HepG2 (cell line): ENCODE results near the gene RGS13. TPM values are rescaled to one million over a fixed set of nuclear protein-coding genes. Genes with fewer than 3 reads are reported as not detected.

Experiments used
- ATAC-seq: fragments of 200-7000 bp; cut with Tn5 transposase; 3 replicates; pipeline ENCODE4 v1.9.1; 2020; ENCODE audit warnings: mild to moderate bottlenecking, moderate library complexity
- BruUV-seq: library from RNA; stranded (reverse); fragments of 400-500 nt; replicated peaks from 2 replicates; lab custom pipeline; 2021; lab: Mats Ljungman, UMichigan
- CTCF ChIA-PET: fragments of 300-600 bp; formaldehyde crosslinking; extraction: SDS; loops from one replicate; lab custom pipeline; 2021; ENCODE audit warnings: low total read pairs, inconsistent platforms, low intra/inter-chr PET ratio; lab: Yijun Ruan, JAX
- POLR2A ChIA-PET: fragments of 350-600 bp; sonication (Branson Sonifier 250); formaldehyde crosslinking; loops from one replicate; lab custom pipeline; 2020; ENCODE audit warnings: antibody characterized with exemption, inconsistent platforms; lab: Yijun Ruan, JAX
- DNase-seq: peaks from one replicate; pipeline ENCODE4 v3.0.0-alpha.2; 2015; ENCODE audit warnings: low spot score
- FAIRE-seq: peaks from 3 replicates; lab custom pipeline; 2011; peaks lifted over from hg19 to GRCh38; lab: Jason Lieb, UNC
- H2AFZ ChIP-seq: one replicate; pipeline ENCODE4 v1.6.1; 2011; ENCODE audit warnings: low read length, inconsistent platforms
- H3K27ac ChIP-seq: fragments of 300-600 bp; 3 replicates; pipeline ENCODE4 v1.8.0; 2011; ENCODE audit warnings: mixed run types, mild to moderate bottlenecking, mixed read lengths, low read length, inconsistent platforms; ENCODE audit not compliant: insufficient read depth; ENCODE audit errors: extremely low read length
- H3K27me3 ChIP-seq, 2 experiments: fragments of 200-600 bp in 1 of 2; 2 replicates in 1 of 2; 3 replicates in 1 of 2; pipeline versions ENCODE4 v1.6.0 to v1.8.0; 2011; ENCODE audit warnings: low read length in 2 of 2, mild to moderate bottlenecking in 2 of 2, moderate library complexity in 2 of 2, inconsistent platforms in 1 of 2; ENCODE audit not compliant: insufficient read depth in 2 of 2, control insufficient read depth in 1 of 2
- H3K36me3 ChIP-seq, 2 experiments: fragments of 200-600 bp in 1 of 2; replicated peaks in 1 of 2; 2 replicates in 1 of 2; 3 replicates in 1 of 2; pipeline versions ENCODE4 v1.5.1 to v1.8.0; 2011; ENCODE audit warnings: low read length in 2 of 2, inconsistent platforms in 1 of 2; ENCODE audit not compliant: insufficient read depth in 2 of 2, control insufficient read depth in 1 of 2
- H3K4me1 ChIP-seq: 2 replicates; pipeline ENCODE4 v1.5.1; 2012; ENCODE audit warnings: low read length, inconsistent platforms; ENCODE audit not compliant: insufficient read depth
- H3K4me2 ChIP-seq: 2 replicates; pipeline ENCODE4 v1.6.0; 2011; ENCODE audit warnings: low read depth, low read length, inconsistent platforms
- H3K4me3 ChIP-seq, 3 experiments: fragments of 200-600 bp in 1 of 3; sonication (generic), shearing (Covaris generic) in 1 of 3; replicated peaks in 1 of 3; 2 replicates each; pipeline ENCODE4 v1.5.1; 2011 to 2016; ENCODE audit warnings: low read length in 3 of 3, inconsistent platforms in 2 of 3, low read depth in 2 of 3, mild to moderate bottlenecking in 2 of 3, control low read depth in 1 of 3, mixed read lengths in 1 of 3; ENCODE audit not compliant: insufficient read depth in 1 of 3
- H3K79me2 ChIP-seq: one replicate; pipeline ENCODE4 v1.6.1; 2011; ENCODE audit warnings: low read length, inconsistent platforms; ENCODE audit not compliant: insufficient read depth
- H3K9ac ChIP-seq: 2 replicates; pipeline ENCODE4 v1.6.0; 2011; ENCODE audit warnings: mild to moderate bottlenecking, low read depth, low read length, inconsistent platforms; ENCODE audit not compliant: insufficient read depth
- H3K9me3 ChIP-seq: 2 replicates; pipeline ENCODE4 v1.5.1; 2012; ENCODE audit warnings: mild to moderate bottlenecking, low read length
- H4K20me1 ChIP-seq: 2 replicates; pipeline ENCODE4 v1.6.0; 2011; ENCODE audit warnings: inconsistent platforms, mild to moderate bottlenecking, low read length, moderate library complexity; ENCODE audit not compliant: insufficient read depth
- ERF ChIP-seq: IDR thresholded peaks from 2 replicates; pipeline ENCODE4 v1.6.1; 2018; ENCODE audit warnings: missing biosample characterization, missing genetic modification reagents
- KDM2A ChIP-seq: sonication (generic); formaldehyde crosslinking; IDR thresholded peaks from 2 replicates; pipeline ENCODE4 v1.4.0; 2020; ENCODE audit warnings: low read depth, missing genetic modification reagents, borderline replicate concordance
- SMARCC2 ChIP-seq: fragments of 450-650 bp; IDR thresholded peaks from 2 replicates; pipeline ENCODE4 v1.6.1; 2017; ENCODE audit warnings: antibody characterized with exemption, mild to moderate bottlenecking
- SNAI1 ChIP-seq: sonication (generic); formaldehyde crosslinking; IDR thresholded peaks from 2 replicates; pipeline ENCODE4 v1.5.0; 2020; ENCODE audit warnings: mild to moderate bottlenecking, missing genetic modification reagents, borderline replicate concordance
- SOX6 ChIP-seq, 2 experiments: fragments of 450-650 bp in 1 of 2; sonication (generic) in 1 of 2; formaldehyde crosslinking in 1 of 2; IDR thresholded peaks; 2 replicates each; pipeline versions ENCODE4 v1.4.0 to v1.6.1; 2017 to 2020; ENCODE audit warnings: antibody characterized with exemption in 1 of 2, mild to moderate bottlenecking in 1 of 2, missing genetic modification reagents in 1 of 2
- ZMYM4 ChIP-seq: sonication (generic); formaldehyde crosslinking; IDR thresholded peaks from 2 replicates; pipeline ENCODE4 v1.8.1; 2023; ENCODE audit warnings: mild to moderate bottlenecking, missing genetic modification reagents
- ZNF230 ChIP-seq: sonication (generic); formaldehyde crosslinking; IDR thresholded peaks from 2 replicates; pipeline ENCODE4 v1.4.0; 2020; ENCODE audit warnings: mild to moderate bottlenecking, missing genetic modification reagents
- ZNF329 ChIP-seq: sonication (generic); formaldehyde crosslinking; IDR thresholded peaks from 2 replicates; pipeline ENCODE4 v1.9.0; 2021; ENCODE audit warnings: low read depth, mild to moderate bottlenecking, missing genetic modification reagents
- ZNF335 ChIP-seq: sonication (generic); formaldehyde crosslinking; IDR thresholded peaks from 2 replicates; pipeline ENCODE4 v1.4.0; 2020; ENCODE audit warnings: missing genetic modification reagents
- ZNF441 ChIP-seq: sonication (generic); formaldehyde crosslinking; IDR thresholded peaks from 2 replicates; pipeline ENCODE4 v1.7.0; 2021; ENCODE audit warnings: missing genetic modification reagents, borderline replicate concordance
- ZNF451 ChIP-seq: sonication (generic); formaldehyde crosslinking; IDR thresholded peaks from 2 replicates; pipeline ENCODE4 v1.5.0; 2020; ENCODE audit warnings: mild to moderate bottlenecking, missing genetic modification reagents
- ZNF468 ChIP-seq: sonication (generic); formaldehyde crosslinking; IDR thresholded peaks from 2 replicates; pipeline ENCODE4 v1.8.0; 2022; ENCODE audit warnings: mild to moderate bottlenecking, moderate library complexity, missing genetic modification reagents
- ZNF543 ChIP-seq: sonication (generic); formaldehyde crosslinking; IDR thresholded peaks from 2 replicates; pipeline ENCODE4 v1.4.0; 2020; ENCODE audit warnings: mild to moderate bottlenecking, missing genetic modification reagents
- ZNF614 ChIP-seq: IDR thresholded peaks from 2 replicates; pipeline ENCODE4 v1.6.1; 2018; ENCODE audit warnings: missing biosample characterization, missing genetic modification reagents, inconsistent platforms, borderline replicate concordance
- WGBS: methylation state at CpG from one replicate; pipeline ENCODE4 v1.1.6; 2017; ENCODE audit warnings: low lambda C conversion rate; 5-methylcytosine and 5-hydroxymethylcytosine counted together
- in situ Hi-C: cut with HindIII; loops from 2 replicates; pipeline ENCODE4 v1.10.0; 2017; ENCODE audit warnings: low pct_unique_long_range_greater_than_20kb; ENCODE audit not compliant: extremely low pct_ligation_motif_present
- intact Hi-C: fragments of 100-400 bp; cut with micrococcal nuclease; formaldehyde crosslinking; loops from one replicate; pipeline ENCODE4 v1.10.0; 2022; ENCODE audit not compliant: unreplicated experiment
- polyA plus RNA-seq, 8 experiments: library from polyadenylated mRNA; depleted of rRNA in 3 of 8; stranded (reverse) in 7 of 8; unstranded in 1 of 8; fragments of >200 nt; fragmentation: Illumina TruSeq in 4 of 8; extraction: Trizol in 4 of 8; gene quantifications; 2 replicates each; pipeline versions ENCODE4 v1.2.1 to v1.2.3, GENCODE V29; 2011 to 2016; ENCODE audit warnings: low read depth in 4 of 8, missing spikeins in 1 of 8, mixed read lengths in 1 of 8; ENCODE audit not compliant: insufficient read depth in 1 of 8
- total RNA-seq, 5 experiments: library from RNA; depleted of rRNA; stranded (reverse); fragments of >200 nt; fragmentation: Illumina TruSeq; extraction: Trizol; gene quantifications; 2 replicates each; pipeline ENCODE4 v1.2.3, GENCODE V29; 2016; ENCODE audit warnings: low read depth in 1 of 5
- TF ChIP-seq, protein P1 (sequence below): sonication (generic); formaldehyde crosslinking; IDR thresholded peaks from 2 replicates; pipeline ENCODE4 v1.5.1; 2020; ENCODE audit warnings: missing genetic modification reagents, mild to moderate bottlenecking, borderline replicate concordance
- TF ChIP-seq, protein P2 (sequence below): sonication (generic); formaldehyde crosslinking; IDR thresholded peaks from 2 replicates; pipeline ENCODE4 v1.4.0; 2020; ENCODE audit warnings: missing genetic modification reagents

The RGS13 gene
- total and polyA plus RNA-seq, 2 of the 13 experiments (the other 11 are each of a cell fraction or from before 2014, with no cell fraction given), result not detected

DNA sequence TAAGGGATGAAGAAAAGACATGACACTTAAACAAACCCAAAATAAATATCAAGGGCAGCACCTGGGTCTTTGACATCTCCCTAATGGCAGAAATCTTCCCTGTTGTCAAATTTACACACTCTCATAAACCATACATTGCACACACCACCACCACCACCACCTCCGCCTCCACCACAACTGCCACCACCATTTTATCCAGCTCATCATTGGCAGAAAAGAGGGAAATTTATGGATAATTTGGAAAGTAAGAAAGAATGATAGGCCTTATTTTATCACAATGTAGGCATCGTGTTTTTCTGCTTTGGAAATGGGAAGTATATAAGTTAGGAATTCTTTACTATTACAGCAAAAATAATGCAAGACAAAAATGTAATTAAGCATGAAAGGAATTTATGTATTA, 27.3 kb upstream of the RGS13 start:
- Histone ChIP-seq H3K79me2 (no peaks in the 10 kb centered on the region), H2AFZ (no peak overlapping the region), H3K36me3 (no peaks in the 10 kb centered on the region), H3K9ac (no peak overlapping the region), H3K9me3 (no peaks in the 10 kb centered on the region), H4K20me1 (no peaks in the 10 kb centered on the region), H3K27ac (no peak overlapping the region), H3K4me1 (peaks cover 7% of the 10 kb centered on the region; the same call in 1 of the 2 replicates), H3K27me3 (no peaks in the 10 kb centered on the region), H3K4me3 (no peak overlapping the region), H3K4me2 (no peak overlapping the region)
- ATAC-seq (no peak), FAIRE-seq (no peak), DNase-seq (no peak)
- in situ Hi-C loops (no loop called here), intact Hi-C loops (no loop called here)
- TF ChIP-seq ZNF468 (CRISPR knock-in tag) (no peak), ZNF335 (no peak), ZNF614 (no peak), ZNF543 (CRISPR knock-in tag) (no peak), ZNF329 (CRISPR knock-in tag) (no peak), ZNF451 (CRISPR knock-in tag) (no peak), ZNF441 (CRISPR knock-in tag) (no peak), ERF (CRISPR knock-in tag) (no peak), KDM2A (CRISPR knock-in tag) (no peak), SNAI1 (no peak), ZMYM4 (CRISPR knock-in tag) (no peak), SOX6 (IDR thresholded peaks at IDR 0.05) (no peak), SOX6 (CRISPR knock-in tag; IDR thresholded peaks at IDR 0.05) (no peak), SMARCC2 (no peak), ZNF230 (CRISPR knock-in tag) (no peak)
- TF ChIP-seq, protein P1, sequence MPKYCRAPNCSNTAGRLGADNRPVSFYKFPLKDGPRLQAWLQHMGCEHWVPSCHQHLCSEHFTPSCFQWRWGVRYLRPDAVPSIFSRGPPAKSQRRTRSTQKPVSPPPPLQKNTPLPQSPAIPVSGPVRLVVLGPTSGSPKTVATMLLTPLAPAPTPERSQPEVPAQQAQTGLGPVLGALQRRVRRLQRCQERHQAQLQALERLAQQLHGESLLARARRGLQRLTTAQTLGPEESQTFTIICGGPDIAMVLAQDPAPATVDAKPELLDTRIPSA (CRISPR knock-in tag), result no peak
- TF ChIP-seq, protein P2, sequence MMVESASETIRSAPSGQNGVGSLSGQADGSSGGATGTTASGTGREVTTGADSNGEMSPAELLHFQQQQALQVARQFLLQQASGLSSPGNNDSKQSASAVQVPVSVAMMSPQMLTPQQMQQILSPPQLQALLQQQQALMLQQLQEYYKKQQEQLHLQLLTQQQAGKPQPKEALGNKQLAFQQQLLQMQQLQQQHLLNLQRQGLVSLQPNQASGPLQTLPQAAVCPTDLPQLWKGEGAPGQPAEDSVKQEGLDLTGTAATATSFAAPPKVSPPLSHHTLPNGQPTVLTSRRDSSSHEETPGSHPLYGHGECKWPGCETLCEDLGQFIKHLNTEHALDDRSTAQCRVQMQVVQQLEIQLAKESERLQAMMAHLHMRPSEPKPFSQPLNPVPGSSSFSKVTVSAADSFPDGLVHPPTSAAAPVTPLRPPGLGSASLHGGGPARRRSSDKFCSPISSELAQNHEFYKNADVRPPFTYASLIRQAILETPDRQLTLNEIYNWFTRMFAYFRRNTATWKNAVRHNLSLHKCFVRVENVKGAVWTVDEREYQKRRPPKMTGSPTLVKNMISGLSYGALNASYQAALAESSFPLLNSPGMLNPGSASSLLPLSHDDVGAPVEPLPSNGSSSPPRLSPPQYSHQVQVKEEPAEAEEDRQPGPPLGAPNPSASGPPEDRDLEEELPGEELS (CRISPR knock-in tag), result no peak
- CTCF ChIA-PET, result interaction anchor here (3.1 kb wide), 1 partner anchor 134 kb away, joined by 12 read pairs; no protein-coding TSS in a partner anchor
- WGBS, result 30% methylated on average over 2 of the region's 2 CpGs
- POLR2A ChIA-PET, result no interaction called here
- BruUV-seq, result no TSS peak
